Measurements from ENCODE around the gene F2.
"Not testable (repeated sequence)": the region's sequence is repeated elsewhere in the genome, so short reads cannot be mapped to it uniquely, and the experiment has no call there.

The F2 gene

DNA sequence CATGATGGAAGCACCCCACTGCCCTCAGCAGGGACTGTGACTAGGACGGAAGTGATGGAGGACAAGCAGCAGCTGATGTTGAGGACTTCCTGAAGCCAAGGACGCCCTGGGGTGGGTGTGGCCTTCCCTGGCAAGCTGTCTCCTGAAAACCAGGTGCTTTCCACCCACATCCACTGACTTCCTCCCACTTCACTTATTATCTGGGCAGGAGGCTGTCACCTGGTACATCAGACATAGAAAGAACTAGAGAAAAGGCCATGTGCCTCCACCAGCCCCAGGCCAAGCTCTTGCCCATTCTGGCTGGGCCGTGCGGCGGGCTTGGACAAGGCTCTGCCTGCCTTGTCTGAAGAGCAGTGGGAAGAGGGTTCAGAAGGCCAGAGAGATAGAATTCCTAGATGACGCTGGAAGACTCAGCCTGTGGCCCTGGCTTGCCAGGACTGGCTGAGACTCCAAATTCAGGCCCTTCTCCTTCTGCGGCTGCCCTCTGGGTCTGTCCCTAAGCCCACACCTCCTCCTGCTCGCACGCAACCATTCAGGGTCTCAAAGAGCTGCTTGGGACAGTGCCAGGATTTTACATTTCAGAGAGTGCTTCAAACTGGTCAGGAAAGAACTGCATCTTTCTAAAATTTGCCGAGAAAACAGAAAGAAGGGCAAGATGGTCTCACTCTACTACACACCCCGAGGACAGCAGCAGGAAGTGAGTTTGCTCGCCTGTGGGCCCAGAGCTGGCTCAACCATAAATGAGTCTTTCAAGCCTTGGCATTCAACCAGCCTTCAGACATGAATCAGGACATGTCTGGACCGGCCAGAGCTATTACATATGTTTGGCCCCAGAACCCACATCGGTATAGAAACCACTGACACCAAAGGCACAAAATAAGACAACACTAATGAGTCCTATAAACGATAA lies 31.9 kb upstream of the F2 start:
- no peak for DNase-seq (ENCODE audit: low spot score)

- no peak for DNase-seq (ENCODE audit: low spot score)
Measured at GRCh38 chr11:46690702-46691101, 28.3 kb upstream of the F2 start.

DNA sequence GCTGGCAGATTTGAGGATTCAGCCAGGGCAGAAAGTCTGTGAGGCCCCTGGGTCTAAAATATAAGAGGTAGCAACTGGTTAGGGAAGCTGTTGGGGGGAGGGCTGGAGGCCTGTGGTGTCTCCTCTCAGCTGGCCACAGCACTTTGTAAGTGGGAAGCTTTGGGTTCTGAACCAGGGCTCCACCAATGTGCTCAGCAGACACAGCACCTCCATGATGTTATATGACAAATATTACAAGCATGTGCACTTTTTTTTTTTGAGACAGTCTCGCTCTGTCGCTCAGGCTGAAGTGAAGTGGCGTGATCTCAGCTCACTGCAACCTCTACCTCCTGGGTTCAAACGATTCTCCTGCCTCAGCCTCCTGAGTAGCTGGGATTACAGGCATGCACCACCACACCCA lies 26.6 kb upstream of the F2 start:
- no peak for DNase-seq (ENCODE audit: low spot score)

DNA sequence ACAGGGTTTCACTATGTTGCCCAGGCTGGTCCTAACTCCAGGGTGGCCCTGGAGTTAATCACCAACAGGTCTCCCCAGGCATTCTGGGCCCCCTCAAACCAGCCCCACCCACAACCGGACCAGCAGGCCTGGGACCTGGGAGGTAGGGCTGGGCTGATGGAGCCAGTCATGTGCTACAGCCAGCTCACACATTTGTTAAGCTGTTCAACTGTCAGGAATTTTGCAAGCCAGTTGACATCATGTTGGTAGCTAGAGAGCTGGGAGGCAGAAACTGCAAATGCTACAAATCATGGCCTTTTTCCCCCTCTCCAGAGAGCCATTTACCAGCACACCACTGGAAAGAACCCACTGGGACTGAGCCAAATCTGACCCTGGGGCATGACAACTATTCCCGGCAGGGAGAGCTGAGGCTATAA lies 25.4 kb upstream of the F2 start:
- no peak for DNase-seq (ENCODE audit: low spot score)

DNA sequence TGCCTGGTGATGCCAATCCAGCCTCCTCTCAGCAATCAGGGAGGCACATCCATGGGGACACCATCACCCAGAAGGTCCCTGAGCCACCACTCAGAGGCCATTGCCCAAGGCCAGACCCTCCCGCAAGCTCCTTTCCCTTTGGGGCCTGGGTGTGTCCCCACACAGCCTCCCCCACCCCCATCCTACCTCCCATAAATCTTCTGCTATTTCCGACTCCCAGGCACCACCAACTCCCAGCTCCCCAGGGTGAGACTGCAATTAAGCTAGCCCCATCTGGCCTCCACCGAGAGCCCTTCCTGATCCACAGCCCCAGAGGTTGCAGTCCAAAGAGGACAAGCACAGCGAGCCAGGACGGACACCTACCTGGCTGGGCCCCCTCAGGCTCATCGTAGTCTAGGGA lies 24.9 kb upstream of the F2 start:
- no peak for DNase-seq (ENCODE audit: low spot score)

DNA sequence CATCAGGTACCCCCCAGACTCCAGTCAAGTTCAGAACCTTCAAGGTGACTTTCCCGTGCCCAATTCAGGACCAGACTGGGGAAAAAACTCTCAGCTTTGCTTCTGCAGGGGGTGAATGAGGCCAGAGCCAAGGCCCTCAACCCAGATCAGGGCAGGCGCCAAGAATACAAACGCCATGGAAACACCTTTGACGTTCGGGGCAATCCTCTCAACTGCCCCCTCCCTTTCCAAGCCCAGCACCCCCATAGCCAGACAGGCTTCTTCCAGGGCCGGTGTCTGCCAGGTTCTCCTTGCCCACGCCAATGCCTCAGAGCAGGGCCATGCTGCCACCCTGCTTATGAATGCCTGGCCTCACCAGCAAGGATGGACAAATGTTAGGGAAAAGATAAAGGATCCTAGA lies 24.4 kb upstream of the F2 start:
- DNase-seq (ENCODE audit: low spot score) = no peak

DNA sequence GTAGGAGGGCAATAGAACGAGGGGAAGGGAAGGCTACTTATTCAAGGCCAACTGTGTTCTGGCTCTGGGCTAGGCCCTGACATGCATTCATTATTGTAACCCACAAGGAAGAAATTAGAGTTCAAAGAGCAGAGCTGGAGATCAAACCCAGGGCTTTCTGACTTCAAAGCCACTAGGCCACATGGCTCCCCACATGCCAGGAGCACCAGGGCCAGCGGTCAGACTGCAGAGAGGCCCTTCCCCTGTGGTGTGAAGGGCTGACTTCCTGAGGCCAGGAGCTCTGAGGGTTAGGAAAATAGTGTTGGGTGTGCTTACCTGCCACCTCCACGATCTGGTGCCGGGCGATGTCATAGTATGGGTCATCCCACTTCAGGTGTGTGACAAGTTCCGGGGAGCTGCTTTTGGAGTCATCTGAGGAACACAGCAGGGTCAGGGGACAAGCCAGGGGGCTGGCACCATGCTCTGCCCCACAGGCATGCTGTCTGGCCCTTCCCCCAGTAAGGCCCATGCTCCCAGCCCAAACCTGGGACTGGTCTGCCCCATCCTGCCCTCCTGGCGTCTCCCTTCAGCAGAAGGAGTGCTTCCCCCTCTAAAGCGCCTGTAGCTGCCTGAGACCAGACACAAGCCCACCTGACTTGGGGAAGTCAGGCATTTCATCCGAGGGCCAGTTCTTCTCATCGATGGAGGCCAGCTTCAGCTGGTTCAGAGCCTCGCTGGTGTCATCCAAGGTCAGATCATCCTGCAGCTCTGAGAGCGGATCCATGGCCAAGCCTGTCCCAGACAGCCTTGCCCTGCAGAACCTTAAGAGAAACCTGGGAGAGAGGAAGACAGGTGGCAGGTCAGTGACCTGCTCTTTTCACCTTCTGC lies 23.4 kb upstream of the F2 start:
- no peak for DNase-seq (ENCODE audit: low spot score)

- no peak for DNase-seq (ENCODE audit: low spot score)
Measured at GRCh38 chr11:46696212-46696558, 22.8 kb upstream of the F2 start.

DNA sequence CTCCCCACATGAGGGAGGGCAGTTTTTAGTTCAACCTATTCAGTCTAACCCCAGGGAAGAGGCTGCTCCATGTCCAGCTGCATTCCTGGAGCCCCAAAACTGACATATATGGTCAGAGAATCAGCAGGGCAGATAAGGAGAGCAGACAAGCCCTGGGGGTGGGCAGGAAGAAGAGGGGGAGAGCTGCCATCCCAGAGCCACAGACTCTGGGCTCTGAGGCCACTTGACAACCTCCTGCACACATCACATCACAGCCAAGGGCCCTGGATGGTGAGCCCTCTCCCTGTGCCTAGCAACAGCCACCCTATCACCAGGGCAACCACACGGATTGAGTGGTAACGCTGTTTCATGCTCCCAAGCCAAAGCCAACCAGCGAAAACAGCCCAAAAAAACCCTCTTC lies 21.7 kb upstream of the F2 start:
- DNase-seq (ENCODE audit: low spot score) = no peak

GRCh38 chr11:46697723-46698122 lies 21.3 kb upstream of the F2 start:
- DNase-seq (ENCODE audit: low spot score) = no peak

DNA sequence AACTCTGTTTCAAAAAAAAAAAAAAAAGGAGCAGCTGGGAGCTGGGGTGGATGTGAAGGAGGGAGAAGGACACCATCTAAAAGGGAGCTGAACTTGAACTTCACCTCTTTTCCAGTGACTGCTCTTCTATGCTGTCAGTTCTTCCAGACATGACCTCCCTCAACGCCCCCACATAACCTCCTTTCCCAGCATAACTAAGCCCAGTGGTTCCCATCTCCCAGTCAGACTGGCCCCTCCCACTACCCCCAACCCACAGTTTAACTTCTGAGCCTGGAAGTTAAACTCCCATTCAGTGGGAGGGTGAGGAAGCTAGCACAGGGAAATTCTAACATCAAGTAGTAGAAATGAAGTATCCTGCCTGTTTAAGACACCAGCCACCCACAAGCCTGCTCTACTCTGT lies 20.4 kb upstream of the F2 start:
- DNase-seq (ENCODE audit: low spot score) = no peak

DNA sequence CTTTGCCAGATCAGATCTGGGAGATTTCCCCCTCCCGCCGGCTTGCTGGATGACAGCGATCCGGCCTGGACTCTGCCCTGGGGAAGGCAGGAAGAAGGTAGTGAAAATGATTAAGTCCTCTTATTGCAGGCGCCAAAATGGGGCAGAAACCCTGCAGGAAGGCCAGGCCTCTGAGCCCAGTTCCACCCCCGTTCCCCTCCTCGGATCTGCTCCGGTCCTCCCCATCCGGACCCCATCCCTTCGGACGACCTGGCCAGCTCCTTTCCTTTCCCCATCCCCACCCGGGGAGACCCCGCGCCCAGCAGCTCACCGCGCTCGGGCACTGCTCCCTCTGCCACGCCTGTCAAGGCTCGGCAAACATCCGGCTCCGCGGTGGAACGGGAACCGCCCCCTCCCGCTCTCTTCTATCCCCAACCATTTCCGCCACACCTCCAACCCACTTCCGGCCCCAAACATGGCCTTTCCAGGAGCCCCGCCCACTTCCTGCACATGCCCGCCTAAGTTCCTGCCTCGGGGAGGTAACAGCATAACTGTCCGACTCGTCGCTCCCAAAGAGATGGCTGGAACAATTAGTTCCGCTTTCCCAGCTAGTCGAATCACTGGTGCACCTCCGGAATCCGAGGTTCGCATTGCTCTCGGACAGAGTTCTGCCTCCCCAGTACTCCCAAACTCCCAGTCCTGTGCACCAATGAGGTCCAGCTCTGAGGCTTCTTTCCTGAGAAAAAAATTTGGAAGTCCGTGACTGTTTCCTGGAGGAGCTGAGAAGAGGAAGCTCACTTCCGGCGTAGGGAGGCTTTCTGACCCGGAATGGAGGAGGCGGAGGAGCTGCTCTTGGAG lies 18.6 kb upstream of the F2 start, which contains the start of the genes ARHGAP1 and ZNF408:
ARHGAP1 (minus strand) TSS at position 379 of the 837 bp plus-strand sequence. CDS start 4,512 bp downstream, outside the sequence.
ZNF408 (plus strand) TSS at position 791 of the 837 bp plus-strand sequence; CDS start at position 808, 17 bp downstream.
- DNase-seq (ENCODE audit: low spot score) = peak; percentile 99

- DNase-seq (ENCODE audit: low spot score) = peak; percentile 15
Measured at GRCh38 chr11:46701078-46701654, 17.8 kb upstream of the F2 start.

DNA sequence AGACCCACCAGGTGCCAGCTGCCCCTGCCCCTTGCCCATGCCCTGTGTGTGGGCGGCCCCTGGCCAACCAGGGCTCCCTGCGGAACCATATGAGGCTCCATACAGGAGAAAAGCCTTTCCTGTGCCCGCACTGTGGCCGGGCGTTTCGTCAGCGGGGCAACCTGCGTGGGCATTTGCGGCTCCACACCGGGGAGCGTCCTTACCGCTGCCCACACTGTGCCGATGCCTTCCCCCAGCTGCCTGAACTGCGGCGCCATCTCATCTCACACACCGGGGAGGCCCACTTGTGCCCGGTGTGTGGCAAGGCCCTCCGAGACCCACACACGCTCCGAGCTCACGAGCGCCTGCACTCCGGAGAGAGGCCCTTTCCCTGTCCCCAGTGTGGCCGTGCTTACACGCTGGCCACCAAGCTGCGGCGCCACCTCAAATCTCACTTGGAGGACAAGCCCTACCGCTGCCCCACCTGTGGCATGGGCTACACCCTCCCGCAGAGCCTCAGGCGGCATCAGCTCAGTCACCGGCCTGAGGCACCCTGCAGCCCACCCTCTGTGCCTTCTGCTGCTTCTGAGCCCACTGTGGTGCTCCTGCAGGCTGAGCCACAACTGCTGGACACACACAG lies 13.8 kb upstream of the F2 start:
- DNase-seq (ENCODE audit: low spot score) = no peak

- DNase-seq (ENCODE audit: low spot score) = no peak
Measured at GRCh38 chr11:46706886-46707285, 12.1 kb upstream of the F2 start.

DNA sequence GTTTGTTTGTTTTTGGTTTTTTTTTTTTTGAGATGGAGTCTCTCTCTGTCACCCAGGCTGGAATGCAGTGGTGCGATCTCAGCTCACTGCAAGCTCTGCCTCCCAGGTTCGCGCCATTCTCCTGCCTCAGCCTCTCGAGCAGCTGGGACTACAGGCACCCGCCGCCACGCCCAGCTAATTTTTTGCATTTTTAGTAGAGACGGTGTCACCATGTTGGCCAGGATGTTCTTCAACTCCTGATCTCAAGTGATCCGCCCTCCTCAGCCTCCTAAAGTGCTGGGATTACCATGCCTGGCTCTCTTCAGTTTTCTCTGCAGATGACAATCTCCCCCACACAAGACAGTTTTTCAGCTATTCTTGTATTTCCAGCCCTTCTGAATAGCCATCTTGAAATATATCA lies 9.7 kb upstream of the F2 start:
- not testable (repeated sequence) for DNase-seq (ENCODE audit: low spot score)

DNA sequence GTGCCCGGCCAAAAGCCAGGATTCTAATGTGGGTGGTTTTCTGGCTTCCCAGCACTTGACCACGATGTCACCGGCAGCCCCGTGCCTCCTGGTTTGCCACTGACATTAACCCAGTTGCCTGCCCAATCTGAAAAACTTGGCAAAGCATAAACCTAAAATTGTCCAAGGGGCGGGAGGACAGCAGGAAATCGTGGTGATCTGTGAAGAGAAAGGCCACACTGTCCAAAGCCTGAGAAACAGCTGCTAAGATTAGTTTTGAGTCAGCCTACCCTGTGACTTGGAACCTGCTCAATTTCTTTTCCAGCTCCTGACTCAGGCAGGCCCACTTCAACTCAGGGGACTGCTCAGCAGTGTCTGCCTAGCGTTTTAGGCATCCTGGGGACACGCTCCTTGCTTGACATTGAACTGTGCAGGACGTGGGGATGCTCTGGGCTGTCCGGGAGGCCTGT lies 8.2 kb upstream of the F2 start:
- DNase-seq (ENCODE audit: low spot score) = no peak

- no peak for DNase-seq (ENCODE audit: low spot score)
Measured at GRCh38 chr11:46711303-46711702, 7.7 kb upstream of the F2 start.

GRCh38 chr11:46712874-46713576 lies 6.0 kb upstream of the F2 start:
- no peak for DNase-seq (ENCODE audit: low spot score)

DNA sequence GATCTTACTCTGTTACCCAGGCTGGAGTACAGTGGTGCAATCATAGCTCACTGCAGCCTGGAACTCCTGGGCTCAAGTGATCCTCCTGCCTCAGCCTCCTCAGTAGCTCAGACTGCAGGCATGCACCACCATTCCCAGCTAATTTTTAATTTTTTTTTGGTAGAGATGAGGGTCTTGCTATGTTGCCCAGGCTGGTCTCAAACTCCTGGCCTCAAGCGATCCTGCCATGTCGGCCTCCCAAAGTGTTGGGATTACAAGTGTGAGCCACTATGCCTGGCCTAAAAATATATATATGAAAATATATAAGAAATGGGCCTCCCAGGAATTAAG lies 1.2 kb upstream of the F2 start:
- not testable (repeated sequence) for DNase-seq (ENCODE audit: low spot score)
